Measurements from ENCODE around the gene ARHGEF1. TPM values are rescaled to one million over a fixed set of nuclear protein-coding genes. Genes with fewer than 3 reads are reported as not detected.

The ARHGEF1 gene
- total and polyA plus RNA-seq, 7 experiments from 2014 or later = 184 to 1,236 (median 1,084) TPM

- ChIA-PET CTCF (interaction anchor here (1.1 kb wide), 1 partner anchor 52 kb away, joined by 3 read pairs; no protein-coding TSS in a partner anchor), POLR2A (interaction anchor here (0.7 to 5.2 kb wide), 4 partner anchors 19 to 52 kb away, joined by 3 to 43 read pairs (median 4); partner anchors contain the start of genes CD79A and RABAC1)
- H3K4me3 ChIP-seq (ENCODE audit: low read length) = no peak overlapping the region
- DNase-seq (no peak), ATAC-seq (no peak)
- H3K4me3 Mint-ChIP-seq = no peak overlapping the region
- peaks cover 0 to 3% (median 0%) of the 10 kb centered on the region in 11 donors for H3K9me3 Mint-ChIP-seq
- H3K36me3 Mint-ChIP-seq = peaks cover 0 to 10% (median 4%) of the 10 kb centered on the region in 5 donors
- peak overlapping the region; percentile 70 for H3K27ac ChIP-seq (ENCODE audit: low read depth, low read length)
- no peak overlapping the region for H3K27ac Mint-ChIP-seq
- H3K27me3 ChIP-seq (ENCODE audit: control insufficient read depth in 2 of 2, insufficient read depth in 2 of 2, low read length in 2 of 2) = no peaks in the 10 kb centered on the region
- peaks cover 18 to 22% of the 10 kb centered on the region in 2 donors for H3K4me1 ChIP-seq (ENCODE audit: control insufficient read depth in 2 of 2, insufficient read depth in 2 of 2, low read length in 2 of 2)
- H3K36me3 ChIP-seq (ENCODE audit: control insufficient read depth in 2 of 3, insufficient read depth in 3 of 3, low read length in 3 of 3) = no peaks in the 10 kb centered on the region
- no peaks in the 10 kb centered on the region for H3K9me3 ChIP-seq (ENCODE audit: control insufficient read depth in 2 of 3, low read length in 3 of 3)
- H3K27me3 Mint-ChIP-seq = peaks cover 0 to 18% (median 10%) of the 10 kb centered on the region in 5 donors
- intact Hi-C loops (cut with micrococcal nuclease) = loop anchor here in 1 of 2 donors (2.0 kb wide), 1 partner anchor 14 kb away; no protein-coding TSS in a partner anchor
- H3K4me1 Mint-ChIP-seq = peaks cover 30 to 44% (median 34%) of the 10 kb centered on the region in 7 donors
Observed at GRCh38 chr19:41926763-41927496, 43.9 kb downstream of the ARHGEF1 start.

DNA sequence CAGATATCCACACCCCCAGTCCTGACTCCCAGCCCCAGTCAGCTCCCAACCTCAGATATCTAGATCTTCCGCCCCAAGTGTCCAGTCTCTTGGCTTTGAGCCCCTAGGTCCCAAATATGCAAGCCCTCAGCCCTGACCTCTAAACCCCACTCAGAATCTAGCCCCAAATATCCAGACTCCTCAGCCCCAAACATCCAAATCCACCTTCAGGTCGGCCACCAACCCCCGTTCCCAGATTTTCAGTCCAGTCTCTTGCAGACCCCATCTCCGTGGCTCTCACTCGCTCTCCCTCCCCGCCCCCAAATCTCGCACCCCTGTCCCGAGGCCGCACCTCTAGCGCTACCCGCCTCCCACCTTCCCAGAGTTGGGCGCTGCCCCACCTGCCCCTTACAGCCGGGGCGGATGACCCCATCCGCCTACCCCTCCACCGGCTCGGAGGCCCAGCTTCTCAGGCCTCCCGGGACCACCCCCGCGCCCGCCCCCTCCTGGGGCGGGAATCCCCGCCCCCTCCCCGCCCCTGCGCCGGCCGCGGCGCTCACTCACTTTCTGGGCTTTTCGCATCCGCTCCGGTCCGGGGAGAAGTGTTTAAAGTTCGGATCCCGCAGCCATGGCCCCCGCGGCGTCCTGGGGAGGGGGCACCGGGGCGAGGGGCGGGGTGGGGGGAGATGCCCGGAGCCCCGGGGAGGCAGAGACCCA lies 44.7 kb downstream of the ARHGEF1 start:
- POLR2A ChIA-PET = interaction anchor here (0.6 to 5.4 kb wide), 8 partner anchors 17 to 68 kb away, joined by 3 to 82 read pairs (median 4); partner anchors contain the start of genes ARHGEF1, CD79A, RABAC1 and RPS19
- intact Hi-C loops (cut with micrococcal nuclease) = loop anchor here (1.0 to 2.0 kb wide), 4 partner anchors 11 to 52 kb away; no protein-coding TSS in a partner anchor
- ATAC-seq (peak; percentile 44), DNase-seq (peak in 1 of 9 donors; percentile 44)
- Histone ChIP-seq H3K27ac (ENCODE audit: low read depth, low read length) (peak overlapping the region; percentile 70), H3K4me3 (ENCODE audit: low read length) (peak overlapping the region; percentile 93), H3K4me1 (ENCODE audit: control insufficient read depth in 2 of 2, insufficient read depth in 2 of 2, low read length in 2 of 2) (peaks cover 17 to 18% of the 10 kb centered on the region in 2 donors), H3K9me3 (ENCODE audit: control insufficient read depth in 2 of 3, low read length in 3 of 3) (no peaks in the 10 kb centered on the region), H3K36me3 (ENCODE audit: control insufficient read depth in 2 of 3, insufficient read depth in 3 of 3, low read length in 3 of 3) (no peaks in the 10 kb centered on the region), H3K27me3 (ENCODE audit: control insufficient read depth in 2 of 2, insufficient read depth in 2 of 2, low read length in 2 of 2) (no peaks in the 10 kb centered on the region)
- Mint-ChIP-seq H3K9me3 (peaks cover 0 to 3% (median 0%) of the 10 kb centered on the region in 11 donors), H3K4me1 (peaks cover 26 to 40% (median 31%) of the 10 kb centered on the region in 7 donors), H3K27ac (peak overlapping the region in 3 of 9 donors; percentile 78 to 85 (median 83)), H3K27me3 (peaks cover 0 to 13% (median 5%) of the 10 kb centered on the region in 5 donors), H3K36me3 (peaks cover 0 to 6% (median 4%) of the 10 kb centered on the region in 5 donors), H3K4me3 (peak overlapping the region in 6 of 10 donors; percentile 88 to 99 (median 91))
- CTCF ChIA-PET = interaction anchor here (1.0 to 1.1 kb wide), 2 partner anchors 41 to 53 kb away, joined by 3 read pairs; no protein-coding TSS in a partner anchor

DNA sequence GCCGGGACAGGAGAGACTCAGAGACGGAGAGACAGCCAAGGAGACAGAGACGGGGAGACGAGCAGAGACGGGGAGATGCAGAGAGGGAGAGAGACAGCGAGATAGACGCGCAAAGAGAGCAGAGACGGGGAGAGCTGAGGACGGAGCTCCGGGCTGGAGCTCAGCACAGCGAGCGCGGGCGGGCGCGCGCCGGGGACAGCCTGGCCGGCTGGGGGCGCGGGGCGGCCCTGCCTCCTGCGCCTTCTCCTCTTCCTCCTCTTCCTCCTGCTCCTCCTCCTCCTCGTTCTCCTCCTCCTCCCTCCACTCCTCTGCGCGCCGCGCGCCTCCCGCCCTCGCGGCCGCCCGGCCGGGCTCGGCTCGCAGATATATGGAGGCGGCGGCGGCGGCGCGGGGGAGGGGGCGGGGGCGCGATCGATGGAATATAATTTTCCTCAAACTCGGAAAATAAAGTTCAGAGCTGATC lies 45.3 kb downstream of the ARHGEF1 start, which contains the start of gene ERFL:
ERFL (minus strand) TSS at position 229 of the 463 bp plus-strand sequence. CDS start 15,530 bp downstream, outside the sequence.
- Histone ChIP-seq H3K27ac (ENCODE audit: low read depth, low read length) (peak within 1 kb of the TSS; percentile 70), H3K9me3 (ENCODE audit: control insufficient read depth in 2 of 3, low read length in 3 of 3) (no peaks in the 10 kb centered on the region), H3K36me3 (ENCODE audit: control insufficient read depth in 2 of 3, insufficient read depth in 3 of 3, low read length in 3 of 3) (no peaks in the 10 kb centered on the region), H3K4me1 (ENCODE audit: control insufficient read depth in 2 of 2, insufficient read depth in 2 of 2, low read length in 2 of 2) (peaks cover 17 to 18% of the 10 kb centered on the region in 2 donors), H3K27me3 (ENCODE audit: control insufficient read depth in 2 of 2, insufficient read depth in 2 of 2, low read length in 2 of 2) (no peaks in the 10 kb centered on the region), H3K4me3 (ENCODE audit: low read length) (peak within 1 kb of the TSS; percentile 93)
- peak in 2 of 9 donors; percentile 32 to 53 for DNase-seq
- H3K36me3 Mint-ChIP-seq = peaks cover 0 to 6% (median 2%) of the 10 kb centered on the region in 5 donors
- ChIA-PET POLR2A (interaction anchor here (0.6 to 5.4 kb wide), 7 partner anchors 17 to 68 kb away, joined by 3 to 82 read pairs (median 4); partner anchors contain the start of genes ARHGEF1, CD79A, RABAC1 and RPS19), CTCF (interaction anchor here (1.0 to 1.1 kb wide), 2 partner anchors 42 to 53 kb away, joined by 3 read pairs; no protein-coding TSS in a partner anchor)
- intact Hi-C loops (cut with micrococcal nuclease) = loop anchor here in 1 of 2 donors (1.0 to 2.0 kb wide), 3 partner anchors 12 to 53 kb away; no protein-coding TSS in a partner anchor
- peak within 1 kb of the TSS; percentile 75 to 96 (median 90) for H3K27ac Mint-ChIP-seq
- H3K27me3 Mint-ChIP-seq = peaks cover 0 to 9% (median 3%) of the 10 kb centered on the region in 5 donors
- peaks cover 0 to 1% (median 0%) of the 10 kb centered on the region in 11 donors for H3K9me3 Mint-ChIP-seq
- peak; percentile 50 for ATAC-seq
- H3K4me3 Mint-ChIP-seq = peak within 1 kb of the TSS in 6 of 10 donors; percentile 88 to 99 (median 91)
- peaks cover 23 to 41% (median 29%) of the 10 kb centered on the region in 7 donors for H3K4me1 Mint-ChIP-seq

DNA sequence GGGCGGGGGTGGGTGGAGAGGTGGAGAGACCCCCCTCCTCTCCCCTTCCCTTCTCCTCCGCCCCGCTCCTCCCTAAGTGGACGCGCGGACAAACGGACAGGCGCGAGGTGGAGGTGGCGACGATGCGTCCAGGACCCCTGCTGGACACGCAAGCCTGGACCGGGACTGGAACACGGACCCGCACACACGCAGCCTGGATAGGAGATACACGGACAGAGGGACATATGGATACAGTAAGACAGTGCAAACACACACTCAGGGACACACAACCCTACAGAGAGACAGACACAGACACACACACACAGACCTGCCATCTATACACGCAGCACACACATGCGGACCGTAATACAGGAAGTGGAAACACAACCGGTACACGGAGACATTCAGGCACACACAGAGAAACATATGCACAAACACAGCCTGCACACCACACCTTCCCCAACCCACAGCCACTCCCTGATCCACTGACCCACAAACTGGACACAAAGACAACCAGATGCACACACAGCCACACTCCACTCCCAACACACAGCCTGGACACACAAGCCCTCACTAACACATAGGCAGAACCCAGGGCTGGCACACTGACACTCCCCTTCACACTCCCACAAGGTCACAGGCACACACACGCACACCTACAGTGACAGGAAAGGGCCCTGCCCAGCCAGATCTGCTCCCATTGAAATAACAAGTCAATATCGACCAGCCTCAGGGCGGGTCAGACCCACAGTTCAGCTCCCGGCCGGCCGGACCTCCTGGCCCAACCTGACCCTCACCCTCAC lies 46.0 kb downstream of the ARHGEF1 start:
- H3K27ac Mint-ChIP-seq = peak overlapping the region; percentile 75 to 96 (median 90)
- Histone ChIP-seq H3K4me1 (ENCODE audit: control insufficient read depth in 2 of 2, insufficient read depth in 2 of 2, low read length in 2 of 2) (peaks cover 18 to 22% of the 10 kb centered on the region in 2 donors), H3K36me3 (ENCODE audit: control insufficient read depth in 2 of 3, insufficient read depth in 3 of 3, low read length in 3 of 3) (no peaks in the 10 kb centered on the region), H3K27me3 (ENCODE audit: control insufficient read depth in 2 of 2, insufficient read depth in 2 of 2, low read length in 2 of 2) (no peaks in the 10 kb centered on the region), H3K4me3 (ENCODE audit: low read length) (peak overlapping the region; percentile 93), H3K27ac (ENCODE audit: low read depth, low read length) (peak overlapping the region; percentile 70), H3K9me3 (ENCODE audit: control insufficient read depth in 2 of 3, low read length in 3 of 3) (no peaks in the 10 kb centered on the region)
- H3K9me3 Mint-ChIP-seq = no peaks in the 10 kb centered on the region
- intact Hi-C loops (cut with micrococcal nuclease) = loop anchor here in 1 of 2 donors (1.0 to 2.0 kb wide), 5 partner anchors 13 to 70 kb away; no protein-coding TSS in a partner anchor
- H3K4me1 Mint-ChIP-seq = peaks cover 27 to 46% (median 32%) of the 10 kb centered on the region in 7 donors
- DNase-seq (peak in 7 of 9 donors; percentile 44 to 61 (median 59)), ATAC-seq (peak; percentile 72)
- H3K27me3 Mint-ChIP-seq = peaks cover 0 to 10% (median 0%) of the 10 kb centered on the region in 5 donors
- H3K4me3 Mint-ChIP-seq = peak overlapping the region in 6 of 10 donors; percentile 88 to 99 (median 91)
- POLR2A ChIA-PET = interaction anchor here (0.6 to 5.4 kb wide), 11 partner anchors 10 to 90 kb away, joined by 3 to 82 read pairs (median 4); partner anchors contain the start of genes ARHGEF1, CD79A and RPS19
- CTCF ChIA-PET = interaction anchor here (0.8 to 2.0 kb wide), 3 partner anchors 29 to 55 kb away, joined by 3 to 11 read pairs (median 3); no protein-coding TSS in a partner anchor
- H3K36me3 Mint-ChIP-seq = peaks cover 0 to 4% (median 0%) of the 10 kb centered on the region in 5 donors

DNA sequence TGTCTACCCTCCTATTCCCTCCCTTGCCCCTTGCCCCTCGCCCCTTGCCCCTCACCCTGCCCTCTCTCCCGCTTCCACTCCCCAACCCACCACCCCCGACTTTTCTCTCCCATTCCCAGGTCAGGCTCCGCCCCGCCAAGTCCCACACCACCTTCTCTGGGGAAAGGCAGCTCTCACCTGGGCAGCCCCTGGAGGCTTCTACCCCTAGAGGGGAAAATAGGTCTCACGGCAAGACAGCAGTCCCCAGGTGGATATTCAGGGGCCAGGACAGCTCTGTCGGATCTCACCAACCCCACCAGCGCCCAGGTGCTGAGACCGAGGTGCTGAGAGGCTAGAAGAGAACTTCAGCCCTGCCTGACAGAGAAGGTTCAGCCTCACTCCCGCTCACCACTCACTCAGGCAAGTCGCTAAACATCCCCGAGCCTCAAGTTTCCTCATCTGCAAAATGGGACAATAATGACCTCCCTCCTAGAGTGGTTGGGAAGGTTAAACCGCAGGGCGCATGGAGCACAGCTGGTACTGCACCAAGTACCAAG lies 46.6 kb downstream of the ARHGEF1 start:
- ATAC-seq (no peak), DNase-seq (no peak)
- H3K36me3 ChIP-seq (ENCODE audit: control insufficient read depth in 2 of 3, insufficient read depth in 3 of 3, low read length in 3 of 3) = no peaks in the 10 kb centered on the region
- intact Hi-C loops (cut with micrococcal nuclease) = loop anchor here in 1 of 2 donors (1.0 to 2.0 kb wide), 3 partner anchors 15 to 70 kb away; no protein-coding TSS in a partner anchor
- no peaks in the 10 kb centered on the region for H3K9me3 ChIP-seq (ENCODE audit: control insufficient read depth in 2 of 3, low read length in 3 of 3)
- H3K27me3 Mint-ChIP-seq = peaks cover 0 to 10% (median 0%) of the 10 kb centered on the region in 5 donors
- H3K4me3 Mint-ChIP-seq = peak overlapping the region in 6 of 10 donors; percentile 88 to 99 (median 91)
- no peak overlapping the region for H3K4me3 ChIP-seq (ENCODE audit: low read length)
- ChIA-PET CTCF (interaction anchor here (0.8 to 2.0 kb wide), 2 partner anchors 30 to 56 kb away, joined by 3 to 11 read pairs; no protein-coding TSS in a partner anchor), POLR2A (interaction anchor here (0.6 to 5.4 kb wide), 13 partner anchors 10 to 91 kb away, joined by 3 to 82 read pairs (median 7); partner anchors contain the start of genes ARHGEF1, CD79A, RABAC1 and RPS19)
- peak overlapping the region; percentile 75 to 96 (median 90) for H3K27ac Mint-ChIP-seq
- H3K27me3 ChIP-seq (ENCODE audit: control insufficient read depth in 2 of 2, insufficient read depth in 2 of 2, low read length in 2 of 2) = no peaks in the 10 kb centered on the region
- peaks cover 33 to 51% (median 37%) of the 10 kb centered on the region in 7 donors for H3K4me1 Mint-ChIP-seq
- no peaks in the 10 kb centered on the region for H3K9me3 Mint-ChIP-seq
- H3K27ac ChIP-seq (ENCODE audit: low read depth, low read length) = peak overlapping the region; percentile 70
- H3K36me3 Mint-ChIP-seq = peaks cover 0 to 4% (median 0%) of the 10 kb centered on the region in 5 donors
- peaks cover 21 to 29% of the 10 kb centered on the region in 2 donors for H3K4me1 ChIP-seq (ENCODE audit: control insufficient read depth in 2 of 2, insufficient read depth in 2 of 2, low read length in 2 of 2)

Measured in naive thymus-derived CD4-positive, alpha-beta T cell (primary cell).